IMR-90 (cell line): ENCODE results near the gene C2orf92. TPM values are rescaled to one million over a fixed set of nuclear protein-coding genes. Genes with fewer than 3 reads are reported as not detected.

Experiments
- ATAC-seq: fragments of 200-7000 bp; cut with Tn5 transposase; 2 replicates; pipeline ENCODE4 v1.9.1; 2020; ENCODE audit warnings: low read depth, mild to moderate bottlenecking, moderate library complexity
- BruUV-seq: library from RNA; stranded (reverse); fragments of 400-500 nt; replicated peaks from 2 replicates; lab custom pipeline; 2021; lab: Mats Ljungman, UMichigan
- CTCF ChIA-PET: fragments of 300-600 bp; formaldehyde crosslinking; extraction: SDS; loops from one replicate; lab custom pipeline; 2021; ENCODE audit warnings: antibody characterized with exemption; lab: Yijun Ruan, JAX
- POLR2A ChIA-PET: fragments of 300-600 bp; sonication (Branson Sonifier 250); formaldehyde crosslinking; loops from one replicate; lab custom pipeline; 2022; ENCODE audit warnings: antibody characterized with exemption; ENCODE audit not compliant: unreplicated experiment; lab: Charles Lee
- DNase-seq: peaks from one replicate; pipeline ENCODE4 v3.0.0; 2013
- H2AFZ ChIP-seq: replicated peaks from 2 replicates; pipeline ENCODE3; 2013; ENCODE audit warnings: low read length, mild to moderate bottlenecking; ENCODE audit not compliant: poor library complexity
- H2AK5ac ChIP-seq: 2 replicates; pipeline ENCODE4 v1.6.1; 2013; ENCODE audit warnings: low read depth, low read length, inconsistent platforms
- H2AK9ac ChIP-seq: replicated peaks from 2 replicates; pipeline ENCODE3; 2013; ENCODE audit warnings: mild to moderate bottlenecking, low read depth, low read length, moderate library complexity; ENCODE audit not compliant: poor library complexity
- H2BK120ac ChIP-seq: 2 replicates; pipeline ENCODE4 v1.6.1; 2013; ENCODE audit warnings: low read depth, low read length, inconsistent platforms
- H2BK15ac ChIP-seq: 3 replicates; pipeline ENCODE4 v1.6.1; 2013; ENCODE audit warnings: low read depth, low read length, inconsistent platforms
- H2BK20ac ChIP-seq: 2 replicates; pipeline ENCODE4 v1.6.1; 2013; ENCODE audit warnings: low read depth, mild to moderate bottlenecking, inconsistent platforms, low read length, moderate library complexity
- H2BK5ac ChIP-seq: 2 replicates; pipeline ENCODE4 v1.6.1; 2013; ENCODE audit warnings: mild to moderate bottlenecking, low read depth, low read length, inconsistent platforms; ENCODE audit not compliant: poor library complexity, severe bottlenecking
- H3K14ac ChIP-seq: replicated peaks from 2 replicates; pipeline ENCODE4 v1.6.1; 2013; ENCODE audit warnings: low read depth, low read length, inconsistent platforms
- H3K18ac ChIP-seq: 2 replicates; pipeline ENCODE4 v1.6.1; 2013; ENCODE audit warnings: low read depth, low read length, control low read depth
- H3K23ac ChIP-seq: 2 replicates; pipeline ENCODE4 v1.6.1; 2013; ENCODE audit warnings: low read depth, low read length, inconsistent platforms
- H3K27ac ChIP-seq: 2 replicates; pipeline ENCODE4 v1.5.1; 2013; ENCODE audit warnings: mild to moderate bottlenecking, control low read depth, low read length; ENCODE audit not compliant: insufficient read depth
- H3K27me3 ChIP-seq: 2 replicates; pipeline ENCODE4 v1.6.1; 2013; ENCODE audit warnings: low read length; ENCODE audit not compliant: control insufficient read depth, insufficient read depth
- H3K36me3 ChIP-seq: 2 replicates; pipeline ENCODE4 v1.6.1; 2013; ENCODE audit warnings: low read length, mixed read lengths; ENCODE audit not compliant: control insufficient read depth, insufficient read depth
- H3K4ac ChIP-seq: 2 replicates; pipeline ENCODE4 v1.6.1; 2013; ENCODE audit warnings: low read depth, low read length, inconsistent platforms
- H3K4me1 ChIP-seq: 2 replicates; pipeline ENCODE4 v1.6.1; 2013; ENCODE audit warnings: low read length, mixed read lengths; ENCODE audit not compliant: control insufficient read depth, insufficient read depth
- H3K4me2 ChIP-seq: 2 replicates; pipeline ENCODE4 v1.6.1; 2013; ENCODE audit warnings: low read depth, mild to moderate bottlenecking, control low read depth, low read length, moderate library complexity
- H3K4me3 ChIP-seq: 2 replicates; pipeline ENCODE4 v1.5.1; 2013; ENCODE audit warnings: low read depth, mild to moderate bottlenecking, control low read depth, low read length, moderate library complexity; ENCODE audit not compliant: insufficient read depth
- H3K56ac ChIP-seq: 2 replicates; pipeline ENCODE4 v1.6.1; 2013; ENCODE audit warnings: low read length, inconsistent platforms; ENCODE audit not compliant: insufficient read depth; ENCODE audit errors: extremely low read depth
- H3K79me1 ChIP-seq, 2 experiments: 2 replicates each; pipeline ENCODE4 v1.6.1; 2013; ENCODE audit warnings: low read length in 2 of 2, inconsistent platforms in 1 of 2, low read depth in 1 of 2
- H3K9ac ChIP-seq: 2 replicates; pipeline ENCODE4 v1.6.1; 2013; ENCODE audit warnings: low read depth, low read length, control low read depth
- H3K9me1 ChIP-seq: 2 replicates; pipeline ENCODE4 v1.6.1; 2013; ENCODE audit warnings: low read length, inconsistent platforms; ENCODE audit not compliant: insufficient read depth
- H3K9me3 ChIP-seq: 2 replicates; pipeline ENCODE4 v1.6.1; 2013; ENCODE audit warnings: low read length; ENCODE audit not compliant: control insufficient read depth, insufficient read depth
- H4K20me1 ChIP-seq: 2 replicates; pipeline ENCODE4 v1.6.1; 2013; ENCODE audit warnings: low read length, inconsistent platforms; ENCODE audit not compliant: insufficient read depth
- H4K5ac ChIP-seq: 2 replicates; pipeline ENCODE4 v1.6.1; 2013; ENCODE audit warnings: mild to moderate bottlenecking, low read depth, low read length, control low read depth
- H4K8ac ChIP-seq, 2 experiments: 2 replicates each; pipeline ENCODE4 v1.6.1; 2013; ENCODE audit warnings: low read depth in 2 of 2, low read length in 2 of 2, control low read depth in 1 of 2, inconsistent platforms in 1 of 2
- H4K91ac ChIP-seq: 2 replicates; pipeline ENCODE4 v1.6.1; 2013; ENCODE audit warnings: low read depth, low read length, inconsistent platforms; ENCODE audit not compliant: insufficient read depth
- CEBPB ChIP-seq: IDR thresholded peaks from 2 replicates; pipeline ENCODE4 v1.6.1; 2012; ENCODE audit warnings: low read depth, low read length, improper control_type of control experiment
- CHD1 ChIP-seq: IDR thresholded peaks from 2 replicates; pipeline ENCODE4 v1.6.1; 2012; ENCODE audit warnings: low read depth, low read length, improper control_type of control experiment
- CTCF ChIP-seq: conservative IDR thresholded peaks from 2 replicates; pipeline ENCODE4 v1.5.1; 2012; ENCODE audit warnings: mild to moderate bottlenecking, low read depth, low read length, improper control_type of control experiment
- MAFK ChIP-seq: IDR thresholded peaks from 2 replicates; pipeline ENCODE4 v1.6.1; 2012; ENCODE audit warnings: low read depth, low read length, improper control_type of control experiment
- NFE2L2 ChIP-seq: fragments of 150-350 bp; IDR thresholded peaks from 2 replicates; pipeline ENCODE4 v1.6.1; 2016; ENCODE audit warnings: low read depth, mild to moderate bottlenecking, low read length
- RAD21 ChIP-seq: IDR thresholded peaks from 2 replicates; pipeline ENCODE4 v1.6.1; 2012; ENCODE audit warnings: low read length, improper control_type of control experiment
- RFX5 ChIP-seq: IDR thresholded peaks from 2 replicates; pipeline ENCODE4 v1.8.0; 2012; ENCODE audit warnings: low read depth, mild to moderate bottlenecking, low read length, moderate library complexity
- SMC3 ChIP-seq: fragments of 150-350 bp; IDR thresholded peaks from 2 replicates; pipeline ENCODE4 v1.6.1; 2016; ENCODE audit warnings: low read depth, mild to moderate bottlenecking, antibody characterized with exemption, low read length, moderate library complexity
- WGBS, 2 experiments: methylation state at CpG; one replicate each; pipeline versions ENCODE4 v1.1.5 to v1.1.7; 2013; ENCODE audit warnings: missing lambda C conversion rate in 2 of 2; ENCODE audit not compliant: insufficient read length in 1 of 2; ENCODE audit errors: extremely low coverage in 2 of 2; 5-methylcytosine and 5-hydroxymethylcytosine counted together
- dilution Hi-C: fragments of 300-500 bp; cut with HindIII; formaldehyde crosslinking; loops from one replicate; pipeline ENCODE4 v1.14.3; 2018; ENCODE audit warnings: low sequenced_read_pairs; ENCODE audit not compliant: unreplicated experiment
- in situ Hi-C: fragments of 300-500 bp; cut with MboI; formaldehyde crosslinking; loops from 3 replicates; pipeline ENCODE4 v1.14.3; 2019; ENCODE audit warnings: low sequenced_read_pairs, inconsistent platforms, mixed read lengths
- intact Hi-C: fragments of 100-400 bp; cut with micrococcal nuclease; formaldehyde crosslinking; loops from 2 replicates; pipeline ENCODE4 v1.10.0; 2022
- polyA plus RNA-seq, 3 experiments: library from polyadenylated mRNA; depleted of rRNA; stranded (reverse); fragments of >200 nt; gene quantifications; 2 replicates each; pipeline ENCODE4 v1.2.3, GENCODE V29; 2012; ENCODE audit warnings: low replicate concordance in 1 of 3
- total RNA-seq: library from RNA; depleted of rRNA; stranded (reverse); fragments of >200 nt; gene quantifications from 2 replicates; pipeline ENCODE4 v1.2.3, GENCODE V29; 2012
- TF ChIP-seq, protein P1 (sequence below): fragments of 150-350 bp; IDR thresholded peaks from 2 replicates; pipeline ENCODE4 v1.6.1; 2016; ENCODE audit warnings: low read depth, mild to moderate bottlenecking, low read length, moderate library complexity, borderline replicate concordance
- TF ChIP-seq, protein P2 (sequence below): fragments of 150-350 bp; IDR thresholded peaks from 2 replicates; pipeline ENCODE4 v1.6.1; 2017; ENCODE audit warnings: mild to moderate bottlenecking, antibody characterized with exemption, low read length, low read depth

C2orf92 gene
- total and polyA plus RNA-seq, 2 of the 4 experiments (the other 2 are of a cell fraction), result 0.90 to 2.5 TPM

- H3K9ac ChIP-seq, result no peak overlapping the region
- H2AFZ ChIP-seq, result no peak overlapping the region
- no TSS peak for BruUV-seq
- no peak overlapping the region for H2BK20ac ChIP-seq
- H3K36me3 ChIP-seq, result no peaks in the 10 kb centered on the region
- no peak overlapping the region for H3K4ac ChIP-seq
- ChIA-PET CTCF (interaction anchor here (0.7 kb wide), 1 partner anchor 11 kb away, joined by 3 read pairs; no protein-coding TSS in a partner anchor), POLR2A (no interaction called here)
- DNase-seq (no peak), ATAC-seq (no peak)
- no peaks in the 10 kb centered on the region for H3K79me1 ChIP-seq
- intact Hi-C loops (no loop called here), in situ Hi-C loops (no loop called here), dilution Hi-C loops (no loop called here)
- H4K20me1 ChIP-seq, result no peaks in the 10 kb centered on the region; the same call in 1 of the 2 replicates
- peaks cover 23% of the 10 kb centered on the region for H3K27me3 ChIP-seq
- H4K91ac ChIP-seq, result no peak overlapping the region
- H3K9me3 ChIP-seq, result no peaks in the 10 kb centered on the region
- no peak for TF ChIP-seq CHD1
- TF ChIP-seq, protein P1, sequence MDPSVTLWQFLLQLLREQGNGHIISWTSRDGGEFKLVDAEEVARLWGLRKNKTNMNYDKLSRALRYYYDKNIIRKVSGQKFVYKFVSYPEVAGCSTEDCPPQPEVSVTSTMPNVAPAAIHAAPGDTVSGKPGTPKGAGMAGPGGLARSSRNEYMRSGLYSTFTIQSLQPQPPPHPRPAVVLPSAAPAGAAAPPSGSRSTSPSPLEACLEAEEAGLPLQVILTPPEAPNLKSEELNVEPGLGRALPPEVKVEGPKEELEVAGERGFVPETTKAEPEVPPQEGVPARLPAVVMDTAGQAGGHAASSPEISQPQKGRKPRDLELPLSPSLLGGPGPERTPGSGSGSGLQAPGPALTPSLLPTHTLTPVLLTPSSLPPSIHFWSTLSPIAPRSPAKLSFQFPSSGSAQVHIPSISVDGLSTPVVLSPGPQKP, result no peak
- no peak for TF ChIP-seq MAFK
- TF ChIP-seq RFX5, result no peak
- TF ChIP-seq CEBPB, result no peak
- no peak for TF ChIP-seq RAD21
- TF ChIP-seq, protein P2, sequence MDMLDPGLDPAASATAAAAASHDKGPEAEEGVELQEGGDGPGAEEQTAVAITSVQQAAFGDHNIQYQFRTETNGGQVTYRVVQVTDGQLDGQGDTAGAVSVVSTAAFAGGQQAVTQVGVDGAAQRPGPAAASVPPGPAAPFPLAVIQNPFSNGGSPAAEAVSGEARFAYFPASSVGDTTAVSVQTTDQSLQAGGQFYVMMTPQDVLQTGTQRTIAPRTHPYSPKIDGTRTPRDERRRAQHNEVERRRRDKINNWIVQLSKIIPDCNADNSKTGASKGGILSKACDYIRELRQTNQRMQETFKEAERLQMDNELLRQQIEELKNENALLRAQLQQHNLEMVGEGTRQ, result no peak
- TF ChIP-seq NFE2L2, result no peak
- TF ChIP-seq CTCF, result no peak
- TF ChIP-seq SMC3, result no peak
- no peak overlapping the region for H3K4me3 ChIP-seq
- no peak overlapping the region for H3K23ac ChIP-seq
- no peak overlapping the region for H2AK9ac ChIP-seq
- H3K56ac ChIP-seq, result no peak overlapping the region
- H4K8ac ChIP-seq, result no peak overlapping the region
- H2AK5ac ChIP-seq, result no peak overlapping the region
- no peak overlapping the region for H4K5ac ChIP-seq
- no CpG with 5 or more reads among the region's 6 CpGs for WGBS, 2 experiments
- H2BK120ac ChIP-seq, result no peak overlapping the region
- H3K18ac ChIP-seq, result no peak overlapping the region
- H2BK15ac ChIP-seq, result no peak overlapping the region
- no peak overlapping the region for H2BK5ac ChIP-seq
- no peak overlapping the region for H3K4me2 ChIP-seq
- H3K14ac ChIP-seq, result no peak overlapping the region
- no peaks in the 10 kb centered on the region for H3K4me1 ChIP-seq
- no peak overlapping the region for H3K27ac ChIP-seq
- H3K9me1 ChIP-seq, result no peaks in the 10 kb centered on the region
Observed at GRCh38 chr2:97711394-97711711, 41.8 kb downstream of the C2orf92 start.
